Right ventricle myocardium inferior (tissue), 1 donor: ENCODE data around the gene OR4E1. TPM values are rescaled to one million over a fixed set of nuclear protein-coding genes. Genes with fewer than 3 reads are reported as not detected.
A peak's percentile ranks its signal among the peaks of the same experiment; 100 is the strongest.
"Not testable (repeated sequence)": the region's sequence is repeated elsewhere in the genome, so short reads cannot be mapped to it uniquely, and the experiment has no call there.

Source experiments
- ATAC-seq: fragments of 200-7000 bp; cut with Tn5 transposase; one replicate; pipeline ENCODE4 v1.9.1; 2020; ENCODE audit warnings: mild to moderate bottlenecking, moderate library complexity
- DNase-seq: peaks from one replicate; pipeline ENCODE4 v3.0.0; 2021; ENCODE audit errors: missing footprints
- intact Hi-C: fragments of 100-400 bp; cut with DNase I; formaldehyde crosslinking; loops from one replicate; pipeline ENCODE4 v1.11.0; 2022
- long read RNA-seq: library from polyadenylated mRNA; unstranded; transcript quantifications from one replicate; pipeline ENCODE4 v2.0.0, GENCODE V29; 2021
- total RNA-seq: library from RNA; stranded (reverse); fragmentation: NEBNext Ultra II Directional; extraction: Animal tissue kit (Norgen Biotek cat#: 25700); gene quantifications from one replicate; pipeline ENCODE4 v1.2.1, GENCODE V29; 2021
- donor health status: DM: no; HTN: yes; CAD: no; lungs with severe emphysema.

Gene OR4E1, protein sequence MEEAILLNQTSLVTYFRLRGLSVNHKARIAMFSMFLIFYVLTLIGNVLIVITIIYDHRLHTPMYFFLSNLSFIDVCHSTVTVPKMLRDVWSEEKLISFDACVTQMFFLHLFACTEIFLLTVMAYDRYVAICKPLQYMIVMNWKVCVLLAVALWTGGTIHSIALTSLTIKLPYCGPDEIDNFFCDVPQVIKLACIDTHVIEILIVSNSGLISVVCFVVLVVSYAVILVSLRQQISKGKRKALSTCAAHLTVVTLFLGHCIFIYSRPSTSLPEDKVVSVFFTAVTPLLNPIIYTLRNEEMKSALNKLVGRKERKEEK
- total RNA-seq, result not detected
- long read RNA-seq, result 0 reads

DNA sequence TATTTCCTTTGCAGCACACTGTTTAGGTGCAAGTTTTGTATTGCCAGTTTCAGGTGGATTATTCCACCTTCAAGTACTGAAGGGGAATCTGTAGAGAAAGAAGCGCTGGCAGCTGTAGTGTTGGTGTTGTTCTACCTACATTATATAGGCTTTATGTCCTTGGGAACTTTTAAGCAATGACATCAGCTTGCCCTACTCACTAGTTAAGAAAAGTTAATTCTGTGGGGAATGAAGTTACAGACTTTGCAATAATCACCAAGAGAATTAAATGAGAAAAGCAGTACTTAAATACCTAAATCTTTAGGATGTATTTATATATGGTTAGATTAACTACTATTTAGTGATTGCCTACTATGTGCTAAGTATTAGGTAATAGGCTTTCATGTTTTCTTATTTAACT lies at the start of gene OR4E1:
OR4E1 (minus strand) TSS at position 101 of the 400 bp plus-strand sequence. CDS start 2,883 bp downstream, outside the sequence.
- intact Hi-C loops, result no loop called here
- ATAC-seq (no peak), DNase-seq (no peak)

DNA sequence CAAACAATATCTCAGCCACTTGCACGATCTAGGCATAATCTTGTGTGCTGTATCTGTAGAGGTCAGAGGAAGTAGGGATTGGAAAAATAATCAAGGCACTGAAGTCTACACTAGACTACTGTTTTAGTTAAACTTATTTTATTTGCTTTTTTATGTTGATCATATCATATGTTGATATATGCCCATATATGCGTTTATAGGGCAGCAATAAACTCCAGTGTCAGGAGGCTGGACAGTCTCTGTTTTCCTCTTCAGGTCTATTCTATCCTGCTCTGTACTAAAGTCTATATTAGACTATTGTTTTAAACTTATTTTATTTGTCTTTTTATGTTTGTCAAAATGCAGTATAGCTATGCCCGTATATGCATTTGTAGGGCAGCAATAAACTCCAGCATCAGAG lies 47.9 kb upstream of the OR4E1 start:
- intact Hi-C loops, result no loop called here
- no peak for ATAC-seq

DNA sequence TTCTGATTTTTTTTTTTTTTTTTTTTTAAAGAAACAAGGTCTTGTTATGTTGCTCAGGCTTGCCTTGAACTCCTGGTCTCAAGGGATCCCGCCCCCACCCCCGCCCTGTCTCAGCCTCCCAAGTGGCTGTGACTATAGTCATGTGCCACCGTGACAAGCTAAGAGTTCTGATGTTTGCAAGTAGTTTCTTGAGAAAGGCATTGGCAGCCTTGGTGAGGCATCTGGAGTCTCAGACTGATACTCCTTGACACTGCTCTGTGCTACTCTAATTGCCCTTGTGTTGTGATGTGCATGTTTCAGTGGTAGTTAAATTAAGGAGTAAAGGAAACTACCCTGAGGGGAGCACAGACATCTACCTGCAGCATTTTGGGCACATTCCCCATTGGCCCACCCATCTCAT lies 46.2 kb upstream of the OR4E1 start:
- DNase-seq (no peak), ATAC-seq (no peak)
- intact Hi-C loops, result no loop called here

More for the DNA sequence above, 47.9 kb upstream of the OR4E1 start:
- no peak for DNase-seq

DNA sequence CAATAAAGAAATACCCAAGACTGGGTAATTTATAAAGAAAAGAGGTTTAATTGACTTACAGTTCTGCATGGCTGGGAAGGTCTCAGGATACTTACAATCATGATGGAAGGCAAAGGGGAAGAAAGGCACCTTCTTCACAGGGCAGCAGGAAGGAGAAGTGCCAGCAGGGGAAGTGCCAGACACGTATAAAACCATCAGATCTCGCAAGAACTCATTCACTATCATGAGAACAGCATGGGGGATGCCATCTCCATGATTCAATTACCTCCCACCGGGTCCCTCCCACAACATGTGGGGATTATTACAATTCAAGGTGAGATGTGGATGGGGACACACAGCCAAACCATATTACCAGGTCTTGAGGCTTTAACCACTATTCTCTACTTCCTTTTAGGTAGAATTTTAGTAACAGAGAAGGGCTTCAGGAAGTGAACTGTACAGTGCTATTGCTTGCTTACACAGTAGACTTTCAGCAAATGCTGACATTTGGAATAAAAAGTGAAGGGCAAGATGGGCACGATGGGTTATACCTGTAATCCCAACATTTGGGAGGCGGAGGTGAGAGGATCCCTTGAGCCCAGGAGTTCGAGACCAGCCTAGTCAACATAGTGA lies 40.8 kb upstream of the OR4E1 start:
- ATAC-seq (no peak), DNase-seq (no peak)
- intact Hi-C loops, result no loop called here

DNA sequence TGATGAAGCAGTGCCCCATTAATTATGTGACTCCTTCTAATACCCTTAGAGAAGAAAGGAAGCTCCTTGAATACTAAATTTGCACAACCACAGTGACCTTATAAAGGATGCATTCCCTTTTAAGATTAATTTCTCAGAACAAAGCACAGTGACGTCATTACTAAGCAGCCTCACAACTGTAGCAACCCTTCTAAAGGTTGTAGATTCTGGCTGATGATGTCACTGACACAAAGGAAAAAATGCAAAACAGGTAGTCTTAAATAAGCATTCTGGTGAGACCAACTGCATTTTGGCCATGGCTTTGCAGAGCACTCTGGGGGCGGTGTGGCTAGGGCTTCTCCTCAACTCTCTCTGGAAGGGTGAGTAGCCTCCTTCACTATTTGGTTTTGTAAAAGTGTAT lies 38.4 kb upstream of the OR4E1 start:
- DNase-seq, result no peak
- no peak for ATAC-seq
- intact Hi-C loops, result no loop called here

DNA sequence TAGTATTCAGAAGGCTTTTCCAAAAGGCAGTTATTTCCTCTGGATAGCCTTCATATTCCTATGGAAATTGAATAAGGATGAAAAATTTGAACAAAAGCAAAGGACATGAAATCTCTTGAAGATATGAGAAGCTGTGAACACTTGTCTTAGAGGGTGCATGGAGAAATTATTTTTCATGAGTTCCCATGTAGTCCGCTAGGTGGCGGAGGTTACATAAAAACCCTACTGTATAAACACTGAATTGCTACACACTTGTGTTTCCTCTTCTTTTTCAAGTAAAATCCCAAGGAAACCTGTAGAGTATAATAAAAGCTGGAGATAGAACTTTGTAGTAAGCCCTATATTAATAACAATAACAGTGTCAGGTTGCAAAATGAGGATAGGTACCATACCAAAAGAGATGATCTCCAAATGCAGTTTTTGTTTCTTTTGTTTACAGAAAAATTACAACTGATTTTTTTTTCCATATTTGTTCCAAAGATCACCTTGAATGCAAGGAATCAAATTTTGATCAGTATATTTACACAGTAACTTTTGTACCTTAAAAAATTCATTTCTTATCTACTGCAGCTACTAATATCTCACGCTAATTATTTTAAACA lies 37.8 kb upstream of the OR4E1 start:
- no peak for ATAC-seq

DNA sequence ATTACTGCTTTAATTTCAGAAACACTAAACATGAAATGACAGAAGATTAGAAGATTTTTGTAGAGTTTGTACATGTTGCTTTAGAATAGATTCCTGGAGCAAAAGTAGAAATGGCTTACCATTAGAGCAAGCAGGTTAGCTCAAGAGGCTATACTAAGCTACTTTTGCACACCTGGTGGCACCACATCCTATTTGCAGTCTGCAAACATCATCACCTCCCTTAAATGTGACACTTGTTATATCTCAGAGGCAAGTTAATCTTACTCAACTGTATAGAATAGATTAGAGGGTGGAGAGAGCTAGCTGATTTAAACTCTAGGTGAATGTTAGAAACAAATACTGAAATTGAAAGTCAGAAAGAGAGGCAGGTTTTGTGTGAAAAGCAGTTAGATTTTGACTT lies 30.7 kb upstream of the OR4E1 start:
- DNase-seq (no peak), ATAC-seq (no peak)
- intact Hi-C loops, result no loop called here

More for the DNA sequence above, 37.8 kb upstream of the OR4E1 start:
- intact Hi-C loops, result loop anchor here (2.0 kb wide), 1 partner anchor 71 kb away; no protein-coding TSS in a partner anchor
- no peak for DNase-seq

DNA sequence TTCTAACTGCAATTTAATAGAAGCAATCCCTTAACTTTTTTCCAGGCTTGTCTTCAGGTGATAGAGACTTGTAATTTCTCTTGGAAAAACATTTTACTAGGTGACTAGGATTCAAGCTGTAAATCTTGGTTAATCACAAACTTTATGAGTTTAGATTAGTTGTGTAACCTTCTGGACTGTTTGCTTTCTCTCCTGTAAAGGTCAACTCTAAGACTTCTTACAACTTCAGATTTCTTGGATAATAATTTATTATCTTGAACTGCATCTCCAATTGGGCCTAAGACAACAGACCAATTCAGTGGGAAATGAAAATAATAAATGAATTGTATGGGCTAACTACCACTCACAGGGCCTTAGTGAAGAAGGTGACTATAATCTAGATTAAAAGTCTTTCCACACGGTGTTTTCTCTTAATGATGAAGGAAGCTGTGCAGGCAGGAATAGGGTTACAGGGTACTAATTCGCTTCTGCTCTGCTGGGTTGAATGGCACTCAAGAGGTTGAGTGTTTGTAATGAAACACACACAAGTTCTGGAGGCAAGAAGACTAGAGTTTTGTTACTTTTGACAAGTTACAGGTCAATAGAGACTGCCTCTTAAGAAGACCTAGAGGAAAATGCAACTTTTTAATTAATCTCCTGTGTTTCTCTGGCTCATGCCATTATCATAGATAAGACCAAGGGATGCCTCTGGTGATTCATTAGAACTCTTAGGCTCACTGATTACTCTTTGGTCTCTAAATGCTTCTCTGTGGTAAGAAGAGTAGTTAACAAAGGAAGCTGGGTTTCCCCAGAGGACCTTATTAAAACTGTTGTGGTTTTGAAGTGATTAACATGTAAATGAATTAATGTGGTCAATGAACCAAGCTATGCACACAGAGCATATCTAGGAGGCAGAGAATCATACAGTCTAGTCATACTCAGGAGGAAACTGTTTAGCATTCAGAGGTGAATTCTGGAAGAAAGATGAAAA lies 30.0 kb upstream of the OR4E1 start:
- no peak for ATAC-seq
- no peak for DNase-seq
- intact Hi-C loops, result no loop called here

DNA sequence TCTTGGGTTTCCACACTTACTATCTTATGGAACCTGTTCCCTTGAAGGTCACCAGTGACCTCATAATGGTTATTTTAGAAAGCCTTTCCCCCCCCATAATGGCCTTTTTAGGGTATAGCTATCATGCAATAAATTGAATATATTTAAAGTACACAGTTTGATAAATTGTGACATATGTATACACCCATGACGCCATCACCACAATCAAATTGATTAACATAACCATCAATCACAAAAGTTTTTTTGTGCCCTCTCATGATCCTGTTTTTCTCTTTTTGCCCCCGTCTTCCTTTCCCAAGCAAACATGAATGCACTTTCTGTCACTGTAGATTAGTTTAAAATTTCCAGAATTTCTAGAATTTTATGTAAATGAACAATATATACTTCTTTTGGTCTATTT lies 28.7 kb upstream of the OR4E1 start:
- DNase-seq, result no peak
- intact Hi-C loops, result no loop called here
- no peak for ATAC-seq

DNA sequence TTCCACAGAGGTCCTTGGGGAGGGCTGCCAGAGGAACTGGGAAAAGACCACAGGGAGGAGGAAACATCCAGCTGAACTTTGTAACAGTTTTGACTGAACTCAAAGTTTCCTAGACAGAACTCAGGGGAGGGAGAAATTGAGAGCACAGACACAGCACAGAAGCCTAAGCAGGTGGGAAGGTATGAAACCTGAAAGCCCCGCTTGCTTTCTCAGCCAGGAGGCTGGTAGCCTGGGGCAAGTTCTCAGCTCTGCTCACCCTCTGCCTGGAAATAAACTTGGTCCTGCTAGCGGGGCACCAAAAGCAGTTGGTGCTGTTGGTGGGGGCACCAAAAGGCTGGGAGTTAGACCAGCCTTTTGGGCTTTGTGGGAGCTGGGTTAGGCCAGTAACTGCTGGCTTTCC lies 25.9 kb upstream of the OR4E1 start:
- no peak for ATAC-seq
- DNase-seq, result no peak
- intact Hi-C loops, result no loop called here

DNA sequence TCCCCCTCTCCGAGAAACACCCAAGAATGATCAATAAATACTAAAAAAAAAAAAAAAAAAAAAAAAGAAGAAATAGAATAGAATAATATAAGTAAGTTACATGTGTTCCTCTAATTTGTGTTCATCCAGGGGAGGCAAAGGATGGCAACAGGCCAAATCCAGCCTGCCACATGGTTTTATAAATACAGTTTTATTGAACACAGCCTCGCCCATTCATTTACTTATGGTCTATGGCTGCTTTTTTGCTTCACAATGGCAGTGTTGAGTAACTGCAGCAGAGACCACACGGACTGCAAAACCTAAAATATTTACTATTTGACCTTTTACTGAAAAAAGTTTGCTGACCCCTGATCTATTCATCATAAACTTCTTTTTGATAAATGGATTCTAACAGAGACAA lies 24.9 kb upstream of the OR4E1 start:
- ATAC-seq, intact Hi-C loops, DNase-seq: not testable (repeated sequence)

DNA sequence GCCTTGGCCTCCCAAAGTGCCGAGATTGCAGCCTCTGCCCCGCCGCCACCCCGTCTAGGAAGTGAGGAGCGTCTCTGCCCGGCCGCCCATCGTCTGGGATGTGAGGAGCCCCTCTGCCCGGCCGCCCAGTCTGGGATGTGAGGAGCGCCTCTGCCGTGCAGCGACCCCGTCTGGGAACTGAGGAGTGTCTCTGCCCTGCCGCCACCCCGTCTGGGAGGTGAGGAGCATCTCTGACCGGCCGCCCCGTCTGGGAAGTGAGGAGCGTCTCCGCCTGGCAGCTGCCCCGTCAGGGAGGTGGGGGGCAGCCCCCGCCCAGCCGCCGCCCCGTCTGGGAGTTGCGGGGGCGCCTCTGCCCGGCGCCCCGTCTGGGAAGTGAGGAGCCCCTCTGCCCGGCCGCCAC lies 24.0 kb upstream of the OR4E1 start:
- intact Hi-C loops, ATAC-seq: not testable (repeated sequence)
- DNase-seq, result peak; percentile 14

DNA sequence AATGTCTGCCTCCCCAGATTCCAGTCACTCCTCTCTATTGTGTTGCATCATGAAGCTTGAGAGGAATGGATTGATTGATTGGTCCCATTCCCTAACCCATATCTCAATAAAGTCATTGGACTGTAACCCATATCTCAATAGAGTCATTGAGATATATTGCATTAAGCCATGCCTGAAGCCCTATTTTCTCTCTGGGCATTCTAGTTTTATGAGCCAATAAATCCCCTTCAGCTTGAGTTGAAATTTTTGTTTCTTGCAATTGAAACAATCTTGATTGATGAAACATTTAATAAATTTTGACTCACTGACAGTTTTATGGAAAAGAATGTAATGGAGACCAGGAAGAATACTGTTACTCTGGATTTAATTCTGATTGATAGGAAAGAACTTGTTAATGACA lies 20.8 kb upstream of the OR4E1 start:
- ATAC-seq (no peak), DNase-seq (no peak)
- intact Hi-C loops, result no loop called here

DNA sequence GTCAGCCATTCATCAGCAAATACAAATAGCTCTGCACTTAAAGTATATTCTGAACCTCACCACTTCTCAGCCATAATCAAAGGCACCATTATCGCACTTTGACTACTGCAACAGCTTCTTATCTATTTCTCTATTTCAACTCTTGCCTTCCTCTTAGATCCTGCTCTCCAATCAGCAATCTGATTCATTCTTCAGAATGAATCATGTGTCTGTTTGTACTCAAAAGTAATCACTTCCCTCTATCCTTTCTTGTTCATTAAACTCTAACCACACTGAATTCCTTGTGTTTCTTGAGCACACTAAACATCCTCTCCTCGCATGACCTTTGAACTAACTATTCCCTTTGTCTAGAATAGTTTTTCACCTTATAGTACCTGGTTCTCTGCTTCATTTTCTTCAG lies 12.8 kb upstream of the OR4E1 start:
- intact Hi-C loops, result no loop called here
- ATAC-seq (no peak), DNase-seq (no peak)

DNA sequence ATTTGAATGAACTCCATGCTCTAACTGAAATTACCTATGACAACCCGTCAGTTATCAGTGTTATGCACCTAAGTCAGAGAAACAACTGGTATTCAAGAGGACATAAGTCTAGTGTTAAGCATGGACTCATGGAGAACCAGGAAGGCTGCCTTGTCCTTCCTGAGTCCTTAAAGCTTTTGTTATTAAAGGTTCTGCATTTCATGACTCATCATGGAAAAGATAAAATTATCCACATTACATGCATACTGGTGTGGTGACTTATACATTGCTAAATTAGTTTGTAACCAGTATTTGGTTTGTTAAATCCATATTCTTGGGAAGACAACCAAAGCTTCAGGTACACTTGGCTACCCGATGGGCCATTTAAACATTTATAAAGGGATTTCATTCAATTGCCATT lies 6.5 kb upstream of the OR4E1 start:
- intact Hi-C loops, result no loop called here

DNA sequence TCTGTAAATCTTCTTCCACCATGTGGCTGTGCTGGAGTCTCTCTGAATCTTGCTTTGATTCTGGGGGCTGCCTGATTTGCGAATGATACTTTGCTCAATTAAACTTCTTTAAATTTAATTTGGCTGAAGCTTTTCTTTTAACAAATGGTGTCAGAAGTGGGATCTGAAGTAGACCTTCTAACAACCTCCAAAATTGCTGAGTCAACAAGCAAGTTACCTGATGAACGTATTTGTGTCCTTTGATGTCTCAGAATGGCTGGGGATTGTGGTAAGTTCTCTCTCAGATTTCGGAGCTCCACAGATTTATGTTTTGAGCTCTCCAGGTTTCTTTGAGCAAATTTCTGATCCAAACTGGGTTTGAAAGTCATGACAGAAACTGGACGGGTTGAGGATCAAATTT lies 1.9 kb upstream of the OR4E1 start:
- DNase-seq (no peak), ATAC-seq (no peak)
- intact Hi-C loops, result no loop called here

More for the DNA sequence above, 6.5 kb upstream of the OR4E1 start:
- ATAC-seq, result no peak
- no peak for DNase-seq

DNA sequence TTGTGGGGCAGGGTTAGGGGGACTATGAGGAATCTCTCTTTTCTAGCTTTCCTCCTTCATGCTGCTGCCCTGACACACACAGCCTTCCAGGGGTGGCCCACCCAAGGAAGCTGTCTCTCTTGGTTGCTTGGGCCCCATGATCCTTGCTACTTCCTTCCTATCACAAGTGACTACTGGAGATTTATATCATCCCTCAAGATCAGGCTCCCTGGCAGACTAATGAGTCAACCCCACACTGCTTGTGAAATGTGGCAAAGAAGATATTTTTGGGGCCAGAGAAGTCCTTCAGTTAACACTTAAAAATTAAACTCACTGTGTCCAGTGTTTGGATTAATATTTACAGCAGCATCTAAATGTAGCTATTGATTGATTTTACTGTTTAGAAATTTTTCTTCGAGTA lies 1.5 kb downstream of the OR4E1 start:
- DNase-seq (no peak), ATAC-seq (no peak)
- intact Hi-C loops, result no loop called here

DNA sequence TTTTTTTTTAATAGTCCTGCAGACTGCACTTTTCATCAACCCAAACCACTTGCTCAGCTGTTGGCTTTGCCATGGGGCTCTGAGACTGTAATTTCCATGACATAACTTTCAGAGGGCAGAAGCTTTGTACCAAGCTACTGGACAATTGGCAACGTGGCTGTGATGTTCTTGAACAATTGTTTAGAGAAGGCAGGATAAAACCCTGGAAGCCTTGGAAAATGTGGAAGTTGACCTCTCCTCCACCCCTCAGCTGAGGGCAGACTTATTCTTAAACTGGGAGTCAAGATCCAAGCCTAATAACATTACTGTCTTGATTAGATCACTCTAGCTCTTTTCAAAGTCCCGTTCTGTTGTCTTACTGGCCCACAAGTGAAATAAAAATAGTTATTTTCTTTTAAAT lies 2.2 kb downstream of the OR4E1 start:
- no peak for DNase-seq
- ATAC-seq, result no peak
- intact Hi-C loops, result no loop called here

DNA sequence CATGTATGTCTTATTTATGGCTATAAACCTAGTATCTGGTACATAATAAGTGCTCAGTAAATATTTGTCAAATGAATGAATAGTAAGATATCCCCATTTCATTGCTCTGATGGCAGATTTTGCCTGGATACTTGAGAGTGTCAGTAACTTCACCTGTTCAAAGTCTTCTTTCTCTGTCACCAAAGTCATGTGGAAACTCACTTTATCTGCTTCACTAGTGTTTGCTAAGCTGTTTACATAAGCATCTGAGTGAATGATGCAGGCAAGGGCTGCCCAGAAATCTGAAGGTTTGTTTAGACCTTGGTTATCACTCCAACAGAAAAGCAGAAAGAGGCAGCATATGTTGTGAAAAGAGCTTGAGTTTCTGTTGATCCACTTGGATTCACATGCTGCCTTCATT lies 4.3 kb downstream of the OR4E1 start:
- DNase-seq, result no peak
- intact Hi-C loops, result no loop called here
- no peak for ATAC-seq
